ENCODE results near the gene GUF1.
"Not testable (repeated sequence)": the region's sequence is repeated elsewhere in the genome, so short reads cannot be mapped to it uniquely, and the experiment has no call there.

GUF1 gene

GRCh38 chr4:44725726-44726037 lies 47.5 kb downstream of the GUF1 start:
- TF ChIP-seq CSDC2 (CRISPR knock-in tag; IDR thresholded peaks at IDR 0.05) (no peak), ZNF565 (CRISPR knock-in tag; conservative IDR thresholded peaks at IDR 0.05; ENCODE audit: low read depth) (no peak), SNAI2 (CRISPR knock-in tag; IDR thresholded peaks at IDR 0.05) (no peak)
- TF ChIP-seq, protein P1, sequence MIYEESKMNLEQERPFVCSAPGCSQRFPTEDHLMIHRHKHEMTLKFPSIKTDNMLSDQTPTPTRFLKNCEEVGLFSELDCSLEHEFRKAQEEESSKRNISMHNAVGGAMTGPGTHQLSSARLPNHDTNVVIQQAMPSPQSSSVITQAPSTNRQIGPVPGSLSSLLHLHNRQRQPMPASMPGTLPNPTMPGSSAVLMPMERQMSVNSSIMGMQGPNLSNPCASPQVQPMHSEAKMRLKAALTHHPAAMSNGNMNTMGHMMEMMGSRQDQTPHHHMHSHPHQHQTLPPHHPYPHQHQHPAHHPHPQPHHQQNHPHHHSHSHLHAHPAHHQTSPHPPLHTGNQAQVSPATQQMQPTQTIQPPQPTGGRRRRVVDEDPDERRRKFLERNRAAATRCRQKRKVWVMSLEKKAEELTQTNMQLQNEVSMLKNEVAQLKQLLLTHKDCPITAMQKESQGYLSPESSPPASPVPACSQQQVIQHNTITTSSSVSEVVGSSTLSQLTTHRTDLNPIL (CRISPR knock-in tag; IDR thresholded peaks at IDR 0.05; ENCODE audit: low read depth) = no peak
- TF ChIP-seq, protein P2, sequence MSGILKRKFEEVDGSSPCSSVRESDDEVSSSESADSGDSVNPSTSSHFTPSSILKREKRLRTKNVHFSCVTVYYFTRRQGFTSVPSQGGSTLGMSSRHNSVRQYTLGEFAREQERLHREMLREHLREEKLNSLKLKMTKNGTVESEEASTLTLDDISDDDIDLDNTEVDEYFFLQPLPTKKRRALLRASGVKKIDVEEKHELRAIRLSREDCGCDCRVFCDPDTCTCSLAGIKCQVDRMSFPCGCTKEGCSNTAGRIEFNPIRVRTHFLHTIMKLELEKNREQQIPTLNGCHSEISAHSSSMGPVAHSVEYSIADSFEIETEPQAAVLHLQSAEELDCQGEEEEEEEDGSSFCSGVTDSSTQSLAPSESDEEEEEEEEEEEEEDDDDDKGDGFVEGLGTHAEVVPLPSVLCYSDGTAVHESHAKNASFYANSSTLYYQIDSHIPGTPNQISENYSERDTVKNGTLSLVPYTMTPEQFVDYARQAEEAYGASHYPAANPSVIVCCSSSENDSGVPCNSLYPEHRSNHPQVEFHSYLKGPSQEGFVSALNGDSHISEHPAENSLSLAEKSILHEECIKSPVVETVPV (CRISPR knock-in tag; IDR thresholded peaks at IDR 0.05) = no peak
- ATAC-seq = peak; percentile 69; the same call in 2 of the 3 replicates

DNA sequence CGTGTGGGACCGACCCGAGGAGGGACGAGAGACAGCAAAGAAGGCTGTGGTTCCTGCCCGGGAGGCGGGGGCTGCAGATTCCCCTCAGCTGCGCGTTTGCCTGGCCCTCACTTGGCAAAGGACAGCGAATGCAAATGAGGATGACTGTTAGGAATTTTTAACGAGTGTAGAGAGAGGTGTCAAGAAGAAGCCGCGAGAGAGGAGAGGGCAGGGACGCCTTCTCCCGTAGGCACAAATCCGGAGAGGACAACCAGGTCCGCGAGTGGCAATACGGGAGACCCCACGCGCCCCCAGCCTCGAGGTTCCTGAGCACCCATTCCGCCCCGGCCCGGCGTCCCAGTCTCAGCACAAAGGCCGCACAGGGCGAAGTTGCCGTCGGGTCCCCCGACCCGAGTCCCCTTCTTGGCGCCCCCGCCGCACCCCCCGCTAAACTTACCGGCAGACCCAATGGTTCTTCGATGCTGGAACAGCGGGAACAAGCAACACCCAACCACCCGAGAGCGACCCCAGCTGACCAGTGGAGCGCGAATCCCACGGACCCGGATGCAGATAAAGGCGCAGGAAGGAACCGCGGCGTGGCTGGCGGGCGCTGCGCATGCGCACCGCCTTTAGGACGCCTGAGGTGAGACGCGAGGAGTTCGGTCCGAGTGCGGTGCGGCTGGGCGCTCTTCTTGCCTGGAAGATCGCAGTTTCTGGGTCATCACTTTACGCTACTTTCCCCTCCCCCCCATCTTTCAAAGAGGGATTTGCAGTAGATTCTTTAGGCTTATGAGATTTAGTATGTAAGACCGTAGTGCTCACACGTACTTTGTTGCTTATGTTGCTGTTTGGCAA lies 48.0 kb downstream of the GUF1 start, which contains the start of gene GNPDA2:
Gene GNPDA2, minus strand, starts transcription at position 519 of the 834 bp plus-strand sequence. CDS start 4,349 bp downstream, outside the sequence.
- TF ChIP-seq, protein P2 (CRISPR knock-in tag; IDR thresholded peaks at IDR 0.05) = no peak
- no peak for TF ChIP-seq ARNTL (CRISPR knock-in tag; IDR thresholded peaks at IDR 0.05; ENCODE audit: borderline replicate concordance, low read depth)
- TF ChIP-seq TCF4 (CRISPR knock-in tag; IDR thresholded peaks at IDR 0.05; ENCODE audit: borderline replicate concordance) = no peak
- no peak for TF ChIP-seq ZFP3 (CRISPR knock-in tag; IDR thresholded peaks at IDR 0.05)
- TF ChIP-seq, protein P3, sequence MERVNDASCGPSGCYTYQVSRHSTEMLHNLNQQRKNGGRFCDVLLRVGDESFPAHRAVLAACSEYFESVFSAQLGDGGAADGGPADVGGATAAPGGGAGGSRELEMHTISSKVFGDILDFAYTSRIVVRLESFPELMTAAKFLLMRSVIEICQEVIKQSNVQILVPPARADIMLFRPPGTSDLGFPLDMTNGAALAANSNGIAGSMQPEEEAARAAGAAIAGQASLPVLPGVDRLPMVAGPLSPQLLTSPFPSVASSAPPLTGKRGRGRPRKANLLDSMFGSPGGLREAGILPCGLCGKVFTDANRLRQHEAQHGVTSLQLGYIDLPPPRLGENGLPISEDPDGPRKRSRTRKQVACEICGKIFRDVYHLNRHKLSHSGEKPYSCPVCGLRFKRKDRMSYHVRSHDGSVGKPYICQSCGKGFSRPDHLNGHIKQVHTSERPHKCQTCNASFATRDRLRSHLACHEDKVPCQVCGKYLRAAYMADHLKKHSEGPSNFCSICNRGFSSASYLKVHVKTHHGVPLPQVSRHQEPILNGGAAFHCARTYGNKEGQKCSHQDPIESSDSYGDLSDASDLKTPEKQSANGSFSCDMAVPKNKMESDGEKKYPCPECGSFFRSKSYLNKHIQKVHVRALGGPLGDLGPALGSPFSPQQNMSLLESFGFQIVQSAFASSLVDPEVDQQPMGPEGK (CRISPR knock-in tag; IDR thresholded peaks at IDR 0.05; ENCODE audit: borderline replicate concordance) = peak; percentile 24; the same call in 1 of the 2 replicates
- no peak for TF ChIP-seq PPARA (CRISPR knock-in tag; IDR thresholded peaks at IDR 0.05; ENCODE audit: borderline replicate concordance)
- no peak for TF ChIP-seq ZNF565 (CRISPR knock-in tag; conservative IDR thresholded peaks at IDR 0.05; ENCODE audit: low read depth)
- peak; percentile 96 for ATAC-seq

- no peak for TF ChIP-seq ISL1 (CRISPR knock-in tag; IDR thresholded peaks at IDR 0.05)
- ATAC-seq = no peak
Observed at GRCh38 chr4:44727471-44727870, 49.3 kb downstream of the GUF1 start.

GRCh38 chr4:44728694-44729093 lies 50.5 kb downstream of the GUF1 start:
- not testable (repeated sequence) for ATAC-seq

DNA sequence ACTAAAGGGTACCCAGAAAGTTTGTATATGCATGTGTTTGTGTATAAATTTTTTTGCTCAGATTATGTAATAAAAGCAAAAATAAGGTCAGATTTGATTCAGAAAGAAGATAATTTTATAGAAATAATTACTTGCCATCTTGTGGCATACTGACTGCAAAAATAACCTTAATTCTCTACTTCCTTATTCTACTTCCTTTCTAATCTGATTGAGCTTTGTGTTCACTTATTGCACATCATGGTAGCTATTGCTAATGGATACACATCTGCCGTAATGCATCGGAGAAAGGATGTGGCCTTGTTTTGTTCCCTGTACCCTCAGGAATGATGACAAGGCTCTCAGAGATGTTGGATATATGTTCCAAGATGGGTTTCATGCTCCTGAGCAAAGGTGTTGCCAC lies 58.7 kb downstream of the GUF1 start:
- ATAC-seq = no peak
- TF ChIP-seq ZNF70 (CRISPR knock-in tag; IDR thresholded peaks at IDR 0.05) (no peak), ZC3H10 (CRISPR knock-in tag; IDR thresholded peaks at IDR 0.05) (no peak), TOX (CRISPR knock-in tag; IDR thresholded peaks at IDR 0.05; ENCODE audit: borderline replicate concordance) (no peak), ZNF8 (CRISPR knock-in tag; IDR thresholded peaks at IDR 0.05) (no peak), TCF4 (CRISPR knock-in tag; IDR thresholded peaks at IDR 0.05; ENCODE audit: borderline replicate concordance) (no peak), RARB (CRISPR knock-in tag; IDR thresholded peaks at IDR 0.05) (no peak), POU6F1 (CRISPR knock-in tag; IDR thresholded peaks at IDR 0.05; ENCODE audit: borderline replicate concordance, low read depth) (no peak), BACH2 (CRISPR knock-in tag; IDR thresholded peaks at IDR 0.05; ENCODE audit: borderline replicate concordance) (no peak), ZNF565 (CRISPR knock-in tag; conservative IDR thresholded peaks at IDR 0.05; ENCODE audit: low read depth) (no peak), ZFP30 (CRISPR knock-in tag; IDR thresholded peaks at IDR 0.05) (no peak), ESRRG (CRISPR knock-in tag; IDR thresholded peaks at IDR 0.05) (no peak)
- TF ChIP-seq, protein P1 (CRISPR knock-in tag; IDR thresholded peaks at IDR 0.05; ENCODE audit: low read depth) = no peak
- TF ChIP-seq, protein P2 (CRISPR knock-in tag; IDR thresholded peaks at IDR 0.05) = no peak
